HG03520 (cell line): ENCODE results near the gene EYS.
"Not testable (repeated sequence)": the region's sequence is repeated elsewhere in the genome, so short reads cannot be mapped to it uniquely, and the experiment has no call there.

Experiments
- ATAC-seq: cut with Tn5 transposase; IDR thresholded peaks from one replicate; pipeline ENCODE4 v1.9.1; 2021; ENCODE audit warnings: mild to moderate bottlenecking, moderate library complexity; ENCODE audit not compliant: unreplicated experiment

The EYS gene

GRCh38 chr6:64259372-64259771, 1447.7 kb downstream of the EYS start:
- ATAC-seq, result no peak

- ATAC-seq, result no peak
Measured at GRCh38 chr6:64258752-64259151, 1448.3 kb downstream of the EYS start.

- no peak for ATAC-seq
Measured at GRCh38 chr6:64258302-64258701, 1448.7 kb downstream of the EYS start.

- ATAC-seq, result no peak
Measured at GRCh38 chr6:64257586-64257985, 1449.4 kb downstream of the EYS start.

GRCh38 chr6:64256483-64256882, 1450.5 kb downstream of the EYS start:
- no peak for ATAC-seq

- no peak for ATAC-seq
Measured at GRCh38 chr6:64255000-64255399, 1452.0 kb downstream of the EYS start.

- no peak for ATAC-seq
Measured at GRCh38 chr6:64254558-64254957, 1452.5 kb downstream of the EYS start.

- ATAC-seq, result no peak
Measured at GRCh38 chr6:64252256-64252655, 1454.8 kb downstream of the EYS start.

- no peak for ATAC-seq
Measured at GRCh38 chr6:64250126-64250525, 1456.9 kb downstream of the EYS start.

GRCh38 chr6:64249115-64249514, 1457.9 kb downstream of the EYS start:
- no peak for ATAC-seq

GRCh38 chr6:64243618-64244017, 1463.4 kb downstream of the EYS start:
- no peak for ATAC-seq

GRCh38 chr6:64238908-64239307, 1468.1 kb downstream of the EYS start:
- ATAC-seq, result not testable (repeated sequence)

GRCh38 chr6:64238071-64238470, 1469.0 kb downstream of the EYS start:
- ATAC-seq, result no peak

GRCh38 chr6:64233746-64234145, 1473.3 kb downstream of the EYS start:
- no peak for ATAC-seq

- no peak for ATAC-seq
Measured at GRCh38 chr6:64231928-64232327, 1475.1 kb downstream of the EYS start.

GRCh38 chr6:64230530-64230929, 1476.5 kb downstream of the EYS start:
- no peak for ATAC-seq

- no peak for ATAC-seq
Measured at GRCh38 chr6:64227863-64228262, 1479.2 kb downstream of the EYS start.

- no peak for ATAC-seq
Measured at GRCh38 chr6:64225503-64225902, 1481.5 kb downstream of the EYS start.

- no peak for ATAC-seq
Measured at GRCh38 chr6:64224819-64225218, 1482.2 kb downstream of the EYS start.

GRCh38 chr6:64221776-64222175, 1485.2 kb downstream of the EYS start:
- ATAC-seq, result peak; percentile 42

- ATAC-seq, result no peak
Measured at GRCh38 chr6:64220801-64221200, 1486.2 kb downstream of the EYS start.

- ATAC-seq, result peak; percentile 49
Measured at GRCh38 chr6:64217721-64218620, 1489.1 kb downstream of the EYS start.

GRCh38 chr6:64214373-64214772, 1492.7 kb downstream of the EYS start:
- no peak for ATAC-seq
